HepG2 (cell line): ENCODE results near the gene FBXL20. TPM values are rescaled to one million over a fixed set of nuclear protein-coding genes. Genes with fewer than 3 reads are reported as not detected.
A peak's percentile ranks its signal among the peaks of the same experiment; 100 is the strongest.

Source experiments
- ARHGAP35 ChIP-seq: sonication (generic); formaldehyde crosslinking; IDR thresholded peaks from 2 replicates; pipeline ENCODE4 v1.9.0; 2022; ENCODE audit warnings: mild to moderate bottlenecking, inconsistent platforms, moderate library complexity, missing genetic modification reagents, borderline replicate concordance
- E2F5 ChIP-seq: sonication (generic); formaldehyde crosslinking; conservative IDR thresholded peaks from 2 replicates; pipeline ENCODE4 v1.4.0; 2020; ENCODE audit warnings: missing genetic modification reagents
- FOSL2 ChIP-seq: sonication (generic); formaldehyde crosslinking; IDR thresholded peaks from 2 replicates; pipeline ENCODE4 v1.4.0; 2020; ENCODE audit warnings: missing genetic modification reagents
- GZF1 ChIP-seq: sonication (generic); formaldehyde crosslinking; IDR thresholded peaks from 2 replicates; pipeline ENCODE4 v1.5.1; 2020; ENCODE audit warnings: mild to moderate bottlenecking, missing genetic modification reagents
- KAT8 ChIP-seq: IDR thresholded peaks from 2 replicates; pipeline ENCODE4 v1.6.1; 2016; ENCODE audit warnings: missing genetic modification reagents, missing compliant biosample characterization
- KDM4B ChIP-seq: sonication (generic); formaldehyde crosslinking; IDR thresholded peaks from 2 replicates; pipeline ENCODE4 v1.4.0; 2020; ENCODE audit warnings: missing genetic modification reagents
- MAZ ChIP-seq, 2 experiments: sonication (generic) in 1 of 2; formaldehyde crosslinking in 1 of 2; IDR thresholded peaks; 2 replicates each; pipeline versions ENCODE4 v1.5.0 to v1.6.1; 2012 to 2020; ENCODE audit warnings: low read depth in 2 of 2, mild to moderate bottlenecking in 2 of 2, borderline replicate concordance in 1 of 2, improper control_type of control experiment in 1 of 2, low read length in 1 of 2, missing genetic modification reagents in 1 of 2, moderate library complexity in 1 of 2
- MXD1 ChIP-seq: sonication (generic); formaldehyde crosslinking; IDR thresholded peaks from 2 replicates; pipeline ENCODE4 v1.4.0; 2020; ENCODE audit warnings: mild to moderate bottlenecking, missing genetic modification reagents
- NONO ChIP-seq, 2 experiments: fragments of 450-650 bp in 1 of 2; sonication (generic) in 1 of 2; formaldehyde crosslinking in 1 of 2; IDR thresholded peaks in 1 of 2; conservative IDR thresholded peaks in 1 of 2; 2 replicates each; pipeline versions ENCODE4 v1.6.1 to v1.8.0; 2017 to 2022; ENCODE audit warnings: mild to moderate bottlenecking in 1 of 2, missing genetic modification reagents in 1 of 2, moderate library complexity in 1 of 2
- SPEN ChIP-seq: sonication (generic); formaldehyde crosslinking; IDR thresholded peaks from 2 replicates; pipeline ENCODE4 v1.5.1; 2020; ENCODE audit warnings: low read depth, mild to moderate bottlenecking, missing genetic modification reagents
- ZBTB25 ChIP-seq: IDR thresholded peaks from 2 replicates; pipeline ENCODE4 v1.6.1; 2018; ENCODE audit warnings: missing genetic modification reagents
- ZFAT ChIP-seq: sonication (generic); formaldehyde crosslinking; conservative IDR thresholded peaks from 2 replicates; pipeline ENCODE4 v1.8.1; 2023; ENCODE audit warnings: missing genetic modification reagents, inconsistent platforms
- ZMYM3 ChIP-seq: sonication (generic); formaldehyde crosslinking; IDR thresholded peaks from 2 replicates; pipeline ENCODE4 v1.5.1; 2020; ENCODE audit warnings: mild to moderate bottlenecking, missing genetic modification reagents
- ZNF292 ChIP-seq: sonication (generic); formaldehyde crosslinking; IDR thresholded peaks from 2 replicates; pipeline ENCODE4 v1.8.1; 2022; ENCODE audit warnings: mild to moderate bottlenecking, low read depth, missing genetic modification reagents, borderline replicate concordance
- ZNF335 ChIP-seq: sonication (generic); formaldehyde crosslinking; IDR thresholded peaks from 2 replicates; pipeline ENCODE4 v1.4.0; 2020; ENCODE audit warnings: missing genetic modification reagents
- ZNF609 ChIP-seq: sonication (generic); formaldehyde crosslinking; IDR thresholded peaks from 2 replicates; pipeline ENCODE4 v1.4.0; 2020; ENCODE audit warnings: mild to moderate bottlenecking, missing genetic modification reagents, borderline replicate concordance
- ZNF629 ChIP-seq: sonication (generic); formaldehyde crosslinking; conservative IDR thresholded peaks from 2 replicates; pipeline ENCODE4 v1.5.0; 2020; ENCODE audit warnings: missing genetic modification reagents
- ZNF670 ChIP-seq: sonication (generic); formaldehyde crosslinking; IDR thresholded peaks from 2 replicates; pipeline ENCODE4 v1.8.0; 2022; ENCODE audit warnings: mild to moderate bottlenecking, missing genetic modification reagents, borderline replicate concordance
- ZNF691 ChIP-seq: sonication (generic); formaldehyde crosslinking; IDR thresholded peaks from 2 replicates; pipeline ENCODE4 v1.4.0; 2020; ENCODE audit warnings: missing genetic modification reagents, low read depth, mild to moderate bottlenecking, borderline replicate concordance
- polyA plus RNA-seq, 8 experiments: library from polyadenylated mRNA; depleted of rRNA in 3 of 8; stranded (reverse) in 7 of 8; unstranded in 1 of 8; fragments of >200 nt; fragmentation: Illumina TruSeq in 4 of 8; extraction: Trizol in 4 of 8; gene quantifications; 2 replicates each; pipeline versions ENCODE4 v1.2.1 to v1.2.3, GENCODE V29; 2011 to 2016; ENCODE audit warnings: low read depth in 4 of 8, missing spikeins in 1 of 8, mixed read lengths in 1 of 8; ENCODE audit not compliant: insufficient read depth in 1 of 8
- total RNA-seq, 5 experiments: library from RNA; depleted of rRNA; stranded (reverse); fragments of >200 nt; fragmentation: Illumina TruSeq; extraction: Trizol; gene quantifications; 2 replicates each; pipeline ENCODE4 v1.2.3, GENCODE V29; 2016; ENCODE audit warnings: low read depth in 1 of 5

Gene FBXL20
- total and polyA plus RNA-seq, 2 of the 13 experiments (the other 11 are each of a cell fraction or from before 2014, with no cell fraction given) = 10.2 to 10.3 TPM

- TF ChIP-seq ZNF609 = no peak
- TF ChIP-seq ZMYM3 (CRISPR knock-in tag) = 0 out of 2 replicates have a peak, but pooled peaks have one; percentile 13
- TF ChIP-seq MXD1 (CRISPR knock-in tag) = peak; percentile 63
- TF ChIP-seq ZBTB25 (CRISPR knock-in tag) = peak; percentile 74
- no peak for TF ChIP-seq GZF1 (CRISPR knock-in tag)
- TF ChIP-seq ZFAT = no peak
- no peak for TF ChIP-seq ZNF335 (CRISPR knock-in tag)
- peak; percentile 54; the same call in 1 of the 2 replicates for TF ChIP-seq KDM4B (CRISPR knock-in tag)
- peak; percentile 57; the same call in 1 of the 2 replicates for TF ChIP-seq ZNF670
- peak; percentile 31; the same call in 1 of the 2 replicates for TF ChIP-seq FOSL2 (CRISPR knock-in tag)
- peak; percentile 45; the same call in 1 of the 2 replicates for TF ChIP-seq ZNF691 (CRISPR knock-in tag)
- TF ChIP-seq MAZ (IDR thresholded peaks at IDR 0.05; ENCODE audit: borderline replicate concordance, low read depth, low read length) = no peak
- TF ChIP-seq MAZ (CRISPR knock-in tag; IDR thresholded peaks at IDR 0.05; ENCODE audit: low read depth) = peak; percentile 12; the same call in 1 of the 2 replicates
- TF ChIP-seq ZNF292 (CRISPR knock-in tag) = 0 out of 2 replicates have a peak, but pooled peaks have one; percentile 5
- no peak for TF ChIP-seq NONO (IDR thresholded peaks at IDR 0.05)
- no peak; the same call in 1 of the 2 replicates for TF ChIP-seq NONO (CRISPR knock-in tag; conservative IDR thresholded peaks at IDR 0.05)
- TF ChIP-seq E2F5 (CRISPR knock-in tag) = no peak
- TF ChIP-seq ARHGAP35 (CRISPR knock-in tag) = no peak; the same call in 1 of the 2 replicates
- TF ChIP-seq SPEN (CRISPR knock-in tag) = peak; percentile 89; the same call in 1 of the 2 replicates
- TF ChIP-seq KAT8 (CRISPR knock-in tag) = peak; percentile 93
- TF ChIP-seq ZNF629 = no peak
Observed at GRCh38 chr17:39450847-39451581, 49.6 kb upstream of the FBXL20 start, which contains the start of gene MED1 (continued).
